GM20431 (cell line): ENCODE results near the gene NDUFB1.

Source experiments
- in situ Hi-C: fragments of 300-500 bp; cut with MseI, MboI; formaldehyde crosslinking; loops from one replicate; pipeline ENCODE4 v1.15.0; 2020; ENCODE audit warnings: low sequenced_read_pairs; ENCODE audit not compliant: unreplicated experiment

The NDUFB1 gene

GRCh38 chr14:92121670-92122350 is at the start of gene NDUFB1, which contains the start of gene CPSF2:
NDUFB1 (minus strand) TSS chr14:92121706; CDS start chr14:92117637, 4,069 bp downstream.
CPSF2 (plus strand) TSS chr14:92121969; CDS start chr14:92130985, 9,016 bp downstream.
- in situ Hi-C loops = no loop called here

GRCh38 chr14:92164958-92165357 is 43.5 kb upstream of the NDUFB1 start:
- in situ Hi-C loops = no loop called here

GRCh38 chr14:92161521-92161920 is 40.0 kb upstream of the NDUFB1 start:
- in situ Hi-C loops = no loop called here

GRCh38 chr14:92160619-92161018 is 39.1 kb upstream of the NDUFB1 start:
- in situ Hi-C loops = no loop called here

GRCh38 chr14:92154283-92154942 is 32.9 kb upstream of the NDUFB1 start:
- in situ Hi-C loops = no loop called here

GRCh38 chr14:92153581-92153980 is 32.1 kb upstream of the NDUFB1 start:
- in situ Hi-C loops = no loop called here

- in situ Hi-C loops = no loop called here
These were observed 23.2 kb upstream of the NDUFB1 start for GRCh38 chr14:92144708-92145107.

- in situ Hi-C loops = no loop called here
These were observed 22.5 kb upstream of the NDUFB1 start for GRCh38 chr14:92143962-92144361.

GRCh38 chr14:92143309-92143708 is 21.8 kb upstream of the NDUFB1 start:
- in situ Hi-C loops = no loop called here

- in situ Hi-C loops = no loop called here
These were observed 13.8 kb upstream of the NDUFB1 start for GRCh38 chr14:92135269-92135668.

GRCh38 chr14:92134456-92134855 is 12.9 kb upstream of the NDUFB1 start:
- in situ Hi-C loops = no loop called here

- in situ Hi-C loops = no loop called here
These were observed 1.3 kb upstream of the NDUFB1 start for GRCh38 chr14:92122761-92123160.

GRCh38 chr14:92122351-92122677 is 808 bp upstream of the NDUFB1 start:
- in situ Hi-C loops = no loop called here

GRCh38 chr14:92121207-92121669 is 268 bp downstream of the NDUFB1 start:
- in situ Hi-C loops = no loop called here

GRCh38 chr14:92109490-92109889 is 12.0 kb downstream of the NDUFB1 start:
- in situ Hi-C loops = no loop called here

- in situ Hi-C loops = no loop called here
These were observed 12.9 kb downstream of the NDUFB1 start for GRCh38 chr14:92108345-92109254.

GRCh38 chr14:92106143-92106926 is 15.2 kb downstream of the NDUFB1 start, which contains the start of gene ATXN3:
ATXN3 (minus strand) TSS chr14:92106582; CDS start chr14:92106552, 30 bp downstream.
- in situ Hi-C loops = no loop called here

- in situ Hi-C loops = no loop called here
These were observed 15.7 kb downstream of the NDUFB1 start for GRCh38 chr14:92105893-92106142.

GRCh38 chr14:92105073-92105892 is 16.2 kb downstream of the NDUFB1 start:
- in situ Hi-C loops = no loop called here
